Activated CD8-positive, alpha-beta T cell treated with anti-CD3 and anti-CD28 coated beads for 36 hours (primary cell): ENCODE measurements around the gene YKT6. TPM values are rescaled to one million over a fixed set of nuclear protein-coding genes. Genes with fewer than 3 reads are reported as not detected.

Experiments
- ATAC-seq: fragments of 200-7000 bp; cut with Tn5 transposase; one replicate; pipeline ENCODE4 v1.10.0; 2021; ENCODE audit warnings: mild to moderate bottlenecking, moderate library complexity
- CTCF ChIA-PET: fragments of 350-600 bp; sonication (Branson Sonifier 250); formaldehyde crosslinking; loops from one replicate; lab custom pipeline; 2021; ENCODE audit warnings: antibody characterized with exemption; lab: Charles Lee
- POLR2A ChIA-PET: fragments of 350-600 bp; sonication (Branson Sonifier 250); formaldehyde crosslinking; loops from one replicate; lab custom pipeline; 2021; ENCODE audit warnings: antibody characterized with exemption; lab: Charles Lee
- DNase-seq: peaks from one replicate; pipeline ENCODE4 v3.0.0-alpha.2; 2020
- H3K27ac Mint-ChIP-seq: one replicate; pipeline ENCODE4 v1.8.0; 2021; ENCODE audit warnings: mild to moderate bottlenecking, mixed read lengths
- H3K27me3 Mint-ChIP-seq: one replicate; pipeline ENCODE4 v1.8.0; 2021; ENCODE audit warnings: mixed read lengths
- H3K36me3 Mint-ChIP-seq: one replicate; pipeline ENCODE4 v1.8.0; 2021; ENCODE audit warnings: low read depth, mixed read lengths
- H3K4me1 Mint-ChIP-seq: one replicate; pipeline ENCODE4 v1.8.0; 2021; ENCODE audit warnings: low read depth, mixed read lengths
- H3K4me3 Mint-ChIP-seq: one replicate; pipeline ENCODE4 v1.8.0; 2021; ENCODE audit warnings: mild to moderate bottlenecking, moderate library complexity, mixed read lengths
- H3K9me3 Mint-ChIP-seq: one replicate; pipeline ENCODE4 v1.8.0; 2021; ENCODE audit warnings: mixed read lengths
- intact Hi-C: fragments of 100-400 bp; cut with micrococcal nuclease; formaldehyde crosslinking; loops from one replicate; pipeline ENCODE4 v1.10.0; 2022
- total RNA-seq, 2 experiments: library from RNA; stranded (reverse); gene quantifications; one replicate each; pipeline ENCODE4 v1.2.3, GENCODE V29; 2021
- TF ChIP-seq, protein P1 (sequence below): fragments of 200-600 bp; IDR thresholded peaks from one replicate; pipeline ENCODE4 v1.8.0; 2022; ENCODE audit warnings: antibody characterized with exemption, mild to moderate bottlenecking

The YKT6 gene
- total RNA-seq, 2 experiments from 2014 or later: 49.3 to 50.9 TPM

DNA sequence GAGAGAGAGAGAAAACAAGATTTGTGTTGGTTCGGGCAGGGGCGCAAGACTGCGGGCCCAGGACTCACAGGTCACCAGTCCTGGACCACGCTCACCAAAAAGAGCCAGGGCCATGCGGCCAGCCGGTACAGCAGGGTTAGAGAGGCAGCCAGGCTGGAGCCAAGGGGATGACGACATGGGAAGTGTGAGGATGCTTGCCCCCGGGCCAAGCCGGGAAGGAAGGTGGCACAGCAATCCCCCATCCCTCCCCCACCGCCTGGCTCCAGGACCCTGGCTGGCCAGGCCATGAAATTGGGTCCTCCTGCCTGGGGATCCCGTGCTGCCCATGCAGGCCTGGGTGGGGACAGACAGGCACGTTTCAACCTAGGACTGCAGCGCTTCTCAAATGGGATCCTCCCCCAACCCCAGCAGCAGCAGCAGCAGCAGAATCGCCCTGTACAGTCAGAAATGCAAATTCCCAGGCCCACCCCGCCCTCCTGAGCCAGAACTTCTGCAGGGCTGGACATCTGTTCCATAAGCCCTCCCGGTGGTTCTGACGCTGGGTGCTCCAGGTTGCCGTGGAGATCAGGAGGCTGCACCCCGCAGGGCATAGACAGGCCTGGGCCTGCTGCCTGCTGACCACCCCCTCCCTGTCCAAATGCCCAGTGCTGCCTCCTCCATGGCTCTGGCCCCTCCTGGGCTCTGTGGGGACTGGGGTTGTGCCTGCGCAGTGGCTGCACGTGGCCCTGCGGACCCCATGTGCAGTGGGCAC is 35.0 kb downstream of the YKT6 start:
- CTCF ChIA-PET: no interaction called here
- intact Hi-C loops: no loop called here
- H3K27ac Mint-ChIP-seq: no peak overlapping the region
- H3K4me3 Mint-ChIP-seq: no peak overlapping the region
- DNase-seq (no peak), ATAC-seq (no peak)
- TF ChIP-seq, protein P1, sequence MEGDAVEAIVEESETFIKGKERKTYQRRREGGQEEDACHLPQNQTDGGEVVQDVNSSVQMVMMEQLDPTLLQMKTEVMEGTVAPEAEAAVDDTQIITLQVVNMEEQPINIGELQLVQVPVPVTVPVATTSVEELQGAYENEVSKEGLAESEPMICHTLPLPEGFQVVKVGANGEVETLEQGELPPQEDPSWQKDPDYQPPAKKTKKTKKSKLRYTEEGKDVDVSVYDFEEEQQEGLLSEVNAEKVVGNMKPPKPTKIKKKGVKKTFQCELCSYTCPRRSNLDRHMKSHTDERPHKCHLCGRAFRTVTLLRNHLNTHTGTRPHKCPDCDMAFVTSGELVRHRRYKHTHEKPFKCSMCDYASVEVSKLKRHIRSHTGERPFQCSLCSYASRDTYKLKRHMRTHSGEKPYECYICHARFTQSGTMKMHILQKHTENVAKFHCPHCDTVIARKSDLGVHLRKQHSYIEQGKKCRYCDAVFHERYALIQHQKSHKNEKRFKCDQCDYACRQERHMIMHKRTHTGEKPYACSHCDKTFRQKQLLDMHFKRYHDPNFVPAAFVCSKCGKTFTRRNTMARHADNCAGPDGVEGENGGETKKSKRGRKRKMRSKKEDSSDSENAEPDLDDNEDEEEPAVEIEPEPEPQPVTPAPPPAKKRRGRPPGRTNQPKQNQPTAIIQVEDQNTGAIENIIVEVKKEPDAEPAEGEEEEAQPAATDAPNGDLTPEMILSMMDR: no peak
- no peaks in the 10 kb centered on the region for H3K36me3 Mint-ChIP-seq
- POLR2A ChIA-PET: interaction anchor here (0.9 kb wide), 1 partner anchor 22 kb away, joined by 4 read pairs; no protein-coding TSS in a partner anchor
- no peaks in the 10 kb centered on the region for H3K4me1 Mint-ChIP-seq
- H3K27me3 Mint-ChIP-seq: no peaks in the 10 kb centered on the region
- no peaks in the 10 kb centered on the region for H3K9me3 Mint-ChIP-seq

DNA sequence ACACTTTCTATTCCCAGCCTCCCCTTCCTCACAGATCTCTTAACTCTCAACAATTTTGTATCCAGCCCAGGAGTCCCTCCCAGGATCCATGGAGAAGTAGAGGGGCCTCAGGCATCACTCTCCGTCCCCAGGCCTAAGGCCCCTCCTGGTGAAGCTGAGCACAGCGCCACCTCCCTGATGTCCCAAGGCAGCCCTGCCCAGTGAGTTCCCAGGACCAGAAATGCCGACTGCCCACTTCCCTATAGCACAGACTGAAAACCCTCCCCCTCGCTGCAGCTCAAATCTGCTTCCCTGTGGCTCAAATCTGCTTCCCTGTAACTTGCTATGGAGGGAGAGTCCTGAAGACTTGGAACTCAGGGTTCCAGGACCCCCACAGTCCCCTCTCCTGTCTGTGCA is 35.6 kb downstream of the YKT6 start:
- CTCF ChIA-PET: interaction anchor here (0.8 kb wide), 1 partner anchor 74 kb away, joined by 3 read pairs; no protein-coding TSS in a partner anchor
- POLR2A ChIA-PET: interaction anchor here (0.9 kb wide), 1 partner anchor 21 kb away, joined by 4 read pairs; no protein-coding TSS in a partner anchor
- H3K27ac Mint-ChIP-seq: no peak overlapping the region

DNA sequence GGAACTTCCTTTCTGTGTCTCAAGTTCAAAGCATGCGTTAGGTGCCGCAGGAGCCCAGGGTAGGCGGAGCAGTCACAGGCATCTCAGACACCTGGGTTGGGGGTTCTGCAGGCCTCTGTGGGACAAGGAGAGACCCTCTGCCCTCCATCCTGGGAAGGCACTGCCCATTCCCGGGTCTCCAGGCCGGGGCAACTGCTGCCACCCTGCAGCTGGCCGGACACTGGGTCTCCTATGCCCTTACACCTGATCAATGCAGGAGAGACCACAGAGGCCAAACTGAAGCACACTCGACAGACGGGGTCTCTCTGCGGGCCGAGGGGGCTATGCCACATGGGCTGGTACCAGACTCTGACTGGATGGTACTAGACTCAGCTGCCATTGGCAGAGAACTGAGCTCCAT is 36.9 kb downstream of the YKT6 start:
- CTCF ChIA-PET: no interaction called here
- TF ChIP-seq, protein P1: no peak
- H3K27me3 Mint-ChIP-seq: no peaks in the 10 kb centered on the region

More for the DNA sequence above, 35.6 kb downstream of the YKT6 start:
- Mint-ChIP-seq H3K36me3 (no peaks in the 10 kb centered on the region), H3K27me3 (no peaks in the 10 kb centered on the region), H3K9me3 (no peaks in the 10 kb centered on the region), H3K4me1 (no peaks in the 10 kb centered on the region), H3K4me3 (no peak overlapping the region)
- TF ChIP-seq, protein P1: no peak
- DNase-seq: no peak
- intact Hi-C loops: no loop called here
- ATAC-seq: no peak

DNA sequence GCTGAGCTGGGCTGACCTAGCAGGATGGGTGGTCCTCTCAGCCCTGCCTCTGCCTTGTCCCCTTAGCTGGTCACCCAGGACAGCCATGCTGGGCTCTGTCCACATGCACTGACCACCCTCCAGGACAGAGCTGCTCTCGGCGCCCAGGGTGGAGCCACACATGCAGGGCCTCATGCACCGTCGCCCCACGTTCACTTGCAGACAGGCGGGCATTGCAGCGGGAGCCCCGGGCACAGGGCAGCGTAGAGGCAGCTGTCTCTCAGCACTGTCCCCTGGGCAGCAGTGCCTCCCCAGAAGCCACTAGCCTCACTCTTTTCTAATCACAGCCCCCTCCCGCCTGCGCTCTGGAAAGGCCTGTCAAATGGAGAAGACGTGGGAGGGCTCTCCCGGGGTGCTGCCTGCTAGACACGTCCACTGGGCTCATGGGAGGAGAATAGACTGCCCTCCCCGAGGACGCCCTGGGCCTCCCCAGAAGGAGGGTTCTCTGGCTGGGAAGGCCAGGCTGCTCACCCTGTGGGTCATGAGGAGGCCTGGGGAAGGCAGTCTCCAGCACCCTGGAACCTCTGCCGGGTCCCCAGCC is 37.4 kb downstream of the YKT6 start:
- Mint-ChIP-seq H3K4me3 (no peak overlapping the region), H3K4me1 (no peaks in the 10 kb centered on the region), H3K9me3 (no peaks in the 10 kb centered on the region), H3K27ac (no peak overlapping the region), H3K27me3 (no peaks in the 10 kb centered on the region), H3K36me3 (no peaks in the 10 kb centered on the region)
- DNase-seq (no peak), ATAC-seq (no peak)
- intact Hi-C loops: no loop called here
- TF ChIP-seq, protein P1: no peak
- ChIA-PET POLR2A (interaction anchor here (0.6 kb wide), 2 partner anchors 19 to 31 kb away, joined by 3 read pairs; no protein-coding TSS in a partner anchor), CTCF (no interaction called here)

More for the DNA sequence above, 36.9 kb downstream of the YKT6 start:
- H3K4me1 Mint-ChIP-seq: no peaks in the 10 kb centered on the region
- H3K36me3 Mint-ChIP-seq: no peaks in the 10 kb centered on the region
- DNase-seq (no peak), ATAC-seq (no peak)
- H3K27ac Mint-ChIP-seq: no peak overlapping the region
- H3K9me3 Mint-ChIP-seq: no peaks in the 10 kb centered on the region
- POLR2A ChIA-PET: interaction anchor here (0.6 kb wide), 1 partner anchor 32 kb away, joined by 3 read pairs; no protein-coding TSS in a partner anchor
- no peak overlapping the region for H3K4me3 Mint-ChIP-seq
- intact Hi-C loops: no loop called here

DNA sequence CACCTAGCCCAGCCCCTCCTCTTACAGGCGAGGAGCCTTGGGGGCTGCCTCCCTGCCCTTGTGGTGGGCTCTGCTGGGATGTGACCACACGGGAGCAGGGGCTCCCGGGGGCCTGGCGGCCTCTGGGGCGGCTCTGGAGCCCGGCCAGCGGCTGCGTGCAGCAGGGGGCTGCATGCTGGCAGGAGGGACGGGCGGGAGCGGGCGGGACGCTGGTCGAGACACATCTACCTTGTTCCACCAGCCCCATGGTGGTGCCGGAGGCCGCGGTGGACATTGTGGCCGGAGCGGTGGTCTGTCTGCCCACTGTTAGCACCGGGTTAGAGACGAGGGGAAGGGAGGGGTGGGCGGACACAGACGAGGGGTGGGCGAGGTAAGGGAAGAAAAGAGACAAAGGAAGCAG is 38.6 kb downstream of the YKT6 start:
- H3K4me1 Mint-ChIP-seq: no peaks in the 10 kb centered on the region
- DNase-seq: no peak
- no peaks in the 10 kb centered on the region for H3K9me3 Mint-ChIP-seq
- POLR2A ChIA-PET: no interaction called here
- intact Hi-C loops: no loop called here
- CTCF ChIA-PET: no interaction called here
- no peak overlapping the region for H3K27ac Mint-ChIP-seq
- no peak overlapping the region for H3K4me3 Mint-ChIP-seq
- no peaks in the 10 kb centered on the region for H3K27me3 Mint-ChIP-seq
- no peaks in the 10 kb centered on the region for H3K36me3 Mint-ChIP-seq
- TF ChIP-seq, protein P1: no peak
- no peak for ATAC-seq
